Loucy (cell line): ENCODE data around the gene ADGRG7.

ENCODE experiments used
- H2AFZ ChIP-seq: fragments of 200-600 bp; sonication (generic); 2 replicates; pipeline ENCODE4 v1.6.0; 2016; ENCODE audit warnings: antibody characterized with exemption, mild to moderate bottlenecking, low read length, moderate library complexity
- H3F3A ChIP-seq: fragments of 200-600 bp; 2 replicates; pipeline ENCODE4 v1.6.0; 2016; ENCODE audit warnings: antibody characterized with exemption, low read depth, mild to moderate bottlenecking
- H3K27me3 ChIP-seq: fragments of 200-600 bp; sonication (generic); 2 replicates; pipeline ENCODE4 v1.6.1; 2014; ENCODE audit warnings: low read length, mild to moderate bottlenecking; ENCODE audit not compliant: insufficient read depth, poor library complexity, severe bottlenecking
- H3K36me3 ChIP-seq: fragments of 200-600 bp; sonication (generic); 2 replicates; pipeline ENCODE4 v1.6.1; 2016; ENCODE audit warnings: low read length; ENCODE audit not compliant: insufficient read depth
- H3K4me1 ChIP-seq: fragments of 200-600 bp; sonication (generic); 2 replicates; pipeline ENCODE4 v1.5.1; 2014; ENCODE audit warnings: low read length, mild to moderate bottlenecking; ENCODE audit not compliant: insufficient read depth, poor library complexity, severe bottlenecking
- H3K4me2 ChIP-seq: fragments of 200-600 bp; sonication (generic); 2 replicates; pipeline ENCODE4 v1.6.0; 2014; ENCODE audit warnings: antibody characterized with exemption, low read length, low read depth, mild to moderate bottlenecking; ENCODE audit not compliant: poor library complexity, severe bottlenecking
- H3K4me3 ChIP-seq: fragments of 200-600 bp; sonication (generic); 2 replicates; pipeline ENCODE4 v1.5.1; 2014; ENCODE audit warnings: low read length, mild to moderate bottlenecking, mixed read lengths; ENCODE audit not compliant: poor library complexity, severe bottlenecking
- H3K79me2 ChIP-seq: fragments of 200-600 bp; sonication (generic); 2 replicates; pipeline ENCODE4 v1.6.1; 2014; ENCODE audit warnings: low read length; ENCODE audit not compliant: insufficient read depth
- H3K9ac ChIP-seq: fragments of 200-600 bp; sonication (generic); 2 replicates; pipeline ENCODE4 v1.6.0; 2014; ENCODE audit warnings: mild to moderate bottlenecking, low read depth, low read length, moderate library complexity; ENCODE audit not compliant: poor library complexity, severe bottlenecking
- H3K9me2 ChIP-seq: fragments of 200-600 bp; sonication (generic); replicated peaks from 2 replicates; pipeline ENCODE4 v1.6.1; 2016; ENCODE audit warnings: low read depth, low read length, mixed read lengths
- H3K9me3 ChIP-seq: fragments of 200-600 bp; sonication (generic); 2 replicates; pipeline ENCODE4 v1.6.1; 2014; ENCODE audit warnings: mild to moderate bottlenecking, antibody characterized with exemption, low read length, low read depth; ENCODE audit not compliant: insufficient read depth
- H4K20me1 ChIP-seq: fragments of 200-600 bp; sonication (generic); 2 replicates; pipeline ENCODE4 v1.6.0; 2014; ENCODE audit warnings: antibody characterized with exemption, low read length, mild to moderate bottlenecking; ENCODE audit not compliant: insufficient read depth, poor library complexity, severe bottlenecking
- CTCF ChIP-seq: fragments of 200-600 bp; sonication (generic); conservative IDR thresholded peaks from 2 replicates; pipeline ENCODE4 v1.5.1; 2014; ENCODE audit warnings: mild to moderate bottlenecking, antibody characterized with exemption, low read length
- EZH2phosphoT487 ChIP-seq: fragments of 200-600 bp; IDR thresholded peaks from 2 replicates; pipeline ENCODE4 v1.6.1; 2018; ENCODE audit warnings: antibody characterized with exemption, mild to moderate bottlenecking, moderate library complexity, borderline replicate concordance

ADGRG7 gene

GRCh38 chr3:100629421-100630127, 20.2 kb downstream of the ADGRG7 start:
- H3K4me3 ChIP-seq: no peak overlapping the region
- TF ChIP-seq EZH2phosphoT487: no peak
- no peak for TF ChIP-seq CTCF
- no peak overlapping the region for H2AFZ ChIP-seq
- no peaks in the 10 kb centered on the region for H3K27me3 ChIP-seq
- H3F3A ChIP-seq: no peaks in the 10 kb centered on the region
- peaks cover 22% of the 10 kb centered on the region for H3K4me1 ChIP-seq
- no peaks in the 10 kb centered on the region for H4K20me1 ChIP-seq
- H3K9me3 ChIP-seq: no peaks in the 10 kb centered on the region
- no peaks in the 10 kb centered on the region for H3K79me2 ChIP-seq
- no peaks in the 10 kb centered on the region for H3K9me2 ChIP-seq
- H3K36me3 ChIP-seq: no peaks in the 10 kb centered on the region
- no peak overlapping the region for H3K9ac ChIP-seq
- peak overlapping the region; percentile 31 for H3K4me2 ChIP-seq

GRCh38 chr3:100630664-100631063, 21.3 kb downstream of the ADGRG7 start:
- Histone ChIP-seq H4K20me1 (no peaks in the 10 kb centered on the region), H3K79me2 (no peaks in the 10 kb centered on the region), H3F3A (no peaks in the 10 kb centered on the region), H3K36me3 (no peaks in the 10 kb centered on the region), H2AFZ (no peak overlapping the region), H3K9ac (no peak overlapping the region), H3K9me3 (no peaks in the 10 kb centered on the region), H3K9me2 (no peaks in the 10 kb centered on the region), H3K27me3 (no peaks in the 10 kb centered on the region), H3K4me1 (peaks cover 24% of the 10 kb centered on the region), H3K4me3 (no peak overlapping the region), H3K4me2 (no peak overlapping the region)
- TF ChIP-seq CTCF (no peak), EZH2phosphoT487 (no peak)

- Histone ChIP-seq H2AFZ (no peak overlapping the region), H3K4me3 (no peak overlapping the region), H3K36me3 (no peaks in the 10 kb centered on the region), H3K4me2 (no peak overlapping the region), H3K9me2 (no peaks in the 10 kb centered on the region), H4K20me1 (no peaks in the 10 kb centered on the region), H3K4me1 (peaks cover 24% of the 10 kb centered on the region), H3F3A (no peaks in the 10 kb centered on the region), H3K9me3 (no peaks in the 10 kb centered on the region), H3K27me3 (no peaks in the 10 kb centered on the region), H3K9ac (no peak overlapping the region), H3K79me2 (no peaks in the 10 kb centered on the region)
- TF ChIP-seq EZH2phosphoT487 (no peak), CTCF (no peak)
These were observed 21.8 kb downstream of the ADGRG7 start for GRCh38 chr3:100631236-100631635.
